Measurements from ENCODE around the gene CEP72. TPM values are rescaled to one million over a fixed set of nuclear protein-coding genes. Genes with fewer than 3 reads are reported as not detected.

Gene CEP72
- total RNA-seq, 1 experiment from 2014 or later: 17.3 TPM

DNA sequence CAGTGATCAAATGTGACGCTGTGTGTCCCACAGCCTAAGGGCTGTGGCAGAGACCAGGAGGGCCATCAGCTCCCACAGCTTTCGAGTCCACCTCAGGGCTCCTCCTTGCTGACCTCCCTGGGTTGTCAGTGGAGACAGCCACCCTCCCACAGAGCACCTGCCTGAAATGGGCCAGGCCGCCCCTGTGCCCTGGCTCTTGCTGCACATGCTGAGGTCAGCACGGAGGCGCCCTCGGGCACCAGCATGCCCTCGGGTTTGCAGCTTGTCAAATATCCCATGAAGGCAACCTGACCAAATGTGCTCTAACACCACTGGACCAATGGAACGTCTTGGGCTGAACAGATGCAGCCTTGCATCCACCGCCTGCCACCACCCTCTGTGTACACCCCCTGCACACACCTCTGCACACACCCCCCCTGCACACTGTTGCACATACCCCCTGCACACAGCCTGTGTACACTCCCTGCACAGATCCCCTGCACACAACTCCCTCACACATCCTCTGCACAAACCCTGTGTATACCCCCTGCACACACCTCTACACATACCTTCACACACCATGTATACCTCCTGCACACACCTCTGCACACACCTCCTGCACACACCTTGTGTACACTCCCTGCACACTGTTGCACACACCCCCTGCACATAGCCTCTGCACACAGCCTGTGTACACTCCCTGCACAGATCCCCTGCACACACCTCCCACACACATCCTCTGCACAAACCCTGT is 2.0 kb upstream of the CEP72 start:
- TF ChIP-seq, protein P1, sequence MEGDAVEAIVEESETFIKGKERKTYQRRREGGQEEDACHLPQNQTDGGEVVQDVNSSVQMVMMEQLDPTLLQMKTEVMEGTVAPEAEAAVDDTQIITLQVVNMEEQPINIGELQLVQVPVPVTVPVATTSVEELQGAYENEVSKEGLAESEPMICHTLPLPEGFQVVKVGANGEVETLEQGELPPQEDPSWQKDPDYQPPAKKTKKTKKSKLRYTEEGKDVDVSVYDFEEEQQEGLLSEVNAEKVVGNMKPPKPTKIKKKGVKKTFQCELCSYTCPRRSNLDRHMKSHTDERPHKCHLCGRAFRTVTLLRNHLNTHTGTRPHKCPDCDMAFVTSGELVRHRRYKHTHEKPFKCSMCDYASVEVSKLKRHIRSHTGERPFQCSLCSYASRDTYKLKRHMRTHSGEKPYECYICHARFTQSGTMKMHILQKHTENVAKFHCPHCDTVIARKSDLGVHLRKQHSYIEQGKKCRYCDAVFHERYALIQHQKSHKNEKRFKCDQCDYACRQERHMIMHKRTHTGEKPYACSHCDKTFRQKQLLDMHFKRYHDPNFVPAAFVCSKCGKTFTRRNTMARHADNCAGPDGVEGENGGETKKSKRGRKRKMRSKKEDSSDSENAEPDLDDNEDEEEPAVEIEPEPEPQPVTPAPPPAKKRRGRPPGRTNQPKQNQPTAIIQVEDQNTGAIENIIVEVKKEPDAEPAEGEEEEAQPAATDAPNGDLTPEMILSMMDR (conservative IDR thresholded peaks at IDR 0.05; ENCODE audit: low read depth, low read length): no peak
- TF ChIP-seq EZH2phosphoT487 (IDR thresholded peaks at IDR 0.05; ENCODE audit: borderline replicate concordance, low read length): no peak
- TF ChIP-seq EZH2 (IDR thresholded peaks at IDR 0.05; ENCODE audit: low read length, unreplicated experiment): no peak
- Histone ChIP-seq H3K27ac (ENCODE audit: low read length) (no peak overlapping the region), H3K9me3 (ENCODE audit: low read length) (no peaks in the 10 kb centered on the region), H3K4me3 (ENCODE audit: low read length) (no peak overlapping the region), H3K4me1 (ENCODE audit: insufficient read depth, low read length) (peaks cover 17% of the 10 kb centered on the region), H4K20me1 (ENCODE audit: low read length) (peaks cover 6% of the 10 kb centered on the region; the same call in 1 of the 2 replicates), H3K79me2 (ENCODE audit: low read length) (peaks cover 28% of the 10 kb centered on the region), H2AFZ (ENCODE audit: low read length) (no peak overlapping the region), H3K4me2 (ENCODE audit: low read length) (no peak overlapping the region), H3K27me3 (ENCODE audit: low read length) (no peaks in the 10 kb centered on the region), H3K9ac (ENCODE audit: low read length) (no peak overlapping the region), H3F3A (ENCODE audit: low read length, unreplicated experiment) (no peaks in the 10 kb centered on the region), H3K9me2 (replicated peaks; ENCODE audit: low read length) (no peaks in the 10 kb centered on the region), H3K36me3 (ENCODE audit: low read depth, low read length) (peaks cover 1% of the 10 kb centered on the region)
- intact Hi-C loops (cut with micrococcal nuclease): loop anchor here (5.0 to 10.0 kb wide), 4 partner anchors 43 to 165 kb away; partner anchors contain the start of gene EXOC3
- CTCF ChIA-PET: no interaction called here
- POLR2A ChIA-PET (ENCODE audit: unreplicated experiment): no interaction called here
- no TSS peak for BruUV-seq (replicated peaks)
- DNase-seq: no peak
- ATAC-seq: no peak

DNA sequence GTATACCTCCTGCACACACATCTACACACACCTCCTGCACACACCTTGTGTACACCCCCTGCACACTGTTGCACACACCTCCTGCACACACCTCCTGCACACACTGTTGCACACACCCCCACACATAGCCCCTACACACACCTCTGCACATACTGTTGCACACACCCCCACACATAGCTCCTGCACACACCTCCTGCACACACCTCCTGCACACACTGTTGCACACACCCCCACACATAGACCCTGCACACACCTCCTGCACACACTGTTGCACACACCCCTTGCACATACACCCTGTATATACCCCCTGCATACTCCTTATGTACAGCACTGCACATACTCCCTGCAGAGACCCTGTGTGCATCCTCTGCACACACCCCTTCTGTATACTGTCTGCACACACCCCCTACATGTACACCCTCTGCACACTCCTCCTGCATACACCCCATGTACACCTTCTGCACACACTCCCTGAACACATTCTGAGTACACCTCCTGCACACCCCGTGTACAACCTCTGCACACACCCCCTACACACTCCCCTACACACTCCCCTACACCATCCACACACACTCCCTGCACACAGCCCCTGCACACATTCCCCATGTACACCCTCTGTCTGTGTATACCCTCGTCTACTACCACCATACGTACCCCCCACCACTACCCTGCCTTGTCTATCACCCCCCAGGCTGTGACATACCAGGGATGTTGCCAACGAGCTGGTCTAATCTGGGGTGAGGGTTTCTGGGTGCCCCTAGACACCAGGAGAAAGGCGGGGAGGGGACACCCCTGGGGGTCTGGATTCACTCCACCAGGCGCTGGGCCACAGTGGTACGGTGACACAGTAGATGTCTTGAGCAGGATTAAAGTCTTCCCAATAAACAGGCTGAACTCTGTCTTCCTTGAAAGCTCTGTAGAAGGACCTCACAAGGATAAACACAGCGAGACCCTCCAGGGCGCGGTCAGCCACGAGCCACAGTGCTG is 1.1 kb upstream of the CEP72 start:
- Histone ChIP-seq H3K9ac (ENCODE audit: low read length) (peak overlapping the region; percentile 55), H4K20me1 (ENCODE audit: low read length) (peaks cover 15% of the 10 kb centered on the region), H3K4me3 (ENCODE audit: low read length) (peak overlapping the region; percentile 74), H3K36me3 (ENCODE audit: low read depth, low read length) (peaks cover 8% of the 10 kb centered on the region), H3K9me3 (ENCODE audit: low read length) (no peaks in the 10 kb centered on the region), H3K9me2 (replicated peaks; ENCODE audit: low read length) (no peaks in the 10 kb centered on the region), H3K4me1 (ENCODE audit: insufficient read depth, low read length) (peaks cover 22% of the 10 kb centered on the region), H3F3A (ENCODE audit: low read length, unreplicated experiment) (no peaks in the 10 kb centered on the region), H3K27me3 (ENCODE audit: low read length) (no peaks in the 10 kb centered on the region), H3K27ac (ENCODE audit: low read length) (no peak overlapping the region), H3K79me2 (ENCODE audit: low read length) (peaks cover 37% of the 10 kb centered on the region), H3K4me2 (ENCODE audit: low read length) (peak overlapping the region; percentile 90), H2AFZ (ENCODE audit: low read length) (peak overlapping the region; percentile 86)
- intact Hi-C loops (cut with micrococcal nuclease): loop anchor here (5.0 to 10.0 kb wide), 4 partner anchors 44 to 166 kb away; partner anchors contain the start of gene EXOC3
- TF ChIP-seq EZH2 (IDR thresholded peaks at IDR 0.05; ENCODE audit: low read length, unreplicated experiment) (no peak), EZH2phosphoT487 (IDR thresholded peaks at IDR 0.05; ENCODE audit: borderline replicate concordance, low read length) (no peak)
- TF ChIP-seq, protein P1 (conservative IDR thresholded peaks at IDR 0.05; ENCODE audit: low read depth, low read length): no peak
- no peak for ATAC-seq
- POLR2A ChIA-PET (ENCODE audit: unreplicated experiment): no interaction called here
- CTCF ChIA-PET: no interaction called here
- DNase-seq: no peak
- BruUV-seq (replicated peaks): no TSS peak
